ENCODE measurements around the gene KRTAP13-3.

The KRTAP13-3 gene, protein sequence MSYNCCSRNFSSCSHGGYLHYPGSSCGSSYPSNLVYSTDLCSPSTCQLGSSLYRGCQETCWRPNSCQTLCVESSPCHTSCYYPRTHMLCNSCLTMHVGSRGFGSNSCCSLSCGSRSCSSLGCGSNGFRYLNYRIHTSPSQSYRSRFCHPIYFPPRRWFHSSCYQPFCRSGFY

GRCh38 chr21:30425826-30426225 lies at the start of gene KRTAP13-3:
KRTAP13-3 (minus strand) TSS chr21:30425926; CDS start chr21:30425912, 14 bp downstream.
- DNase-seq (ENCODE audit: low read depth): no peak

- DNase-seq (ENCODE audit: low read depth): no peak
Measured at GRCh38 chr21:30468900-30469714, 43.4 kb upstream of the KRTAP13-3 start.

- DNase-seq (ENCODE audit: low read depth): no peak
Measured at GRCh38 chr21:30463713-30464112, 38.0 kb upstream of the KRTAP13-3 start.

DNA sequence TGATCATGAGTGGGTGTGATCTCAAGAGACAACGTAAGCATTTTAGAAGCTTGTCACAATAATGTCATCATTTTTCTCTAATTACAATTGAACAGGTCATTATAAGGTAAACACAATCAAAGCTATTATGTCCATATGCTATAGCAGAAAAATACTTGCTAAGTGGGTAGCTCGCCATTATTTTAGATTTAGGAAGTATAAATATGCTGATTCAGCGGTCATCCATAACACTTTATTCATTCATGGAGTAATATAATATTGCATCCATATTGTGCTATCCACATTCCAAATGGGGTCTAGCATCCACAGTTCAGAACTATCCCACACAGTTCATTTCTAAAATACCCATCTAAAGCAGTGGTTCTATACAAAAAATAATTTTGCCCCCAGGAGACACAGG lies 22.8 kb upstream of the KRTAP13-3 start:
- no peak for DNase-seq (ENCODE audit: low read depth)

DNA sequence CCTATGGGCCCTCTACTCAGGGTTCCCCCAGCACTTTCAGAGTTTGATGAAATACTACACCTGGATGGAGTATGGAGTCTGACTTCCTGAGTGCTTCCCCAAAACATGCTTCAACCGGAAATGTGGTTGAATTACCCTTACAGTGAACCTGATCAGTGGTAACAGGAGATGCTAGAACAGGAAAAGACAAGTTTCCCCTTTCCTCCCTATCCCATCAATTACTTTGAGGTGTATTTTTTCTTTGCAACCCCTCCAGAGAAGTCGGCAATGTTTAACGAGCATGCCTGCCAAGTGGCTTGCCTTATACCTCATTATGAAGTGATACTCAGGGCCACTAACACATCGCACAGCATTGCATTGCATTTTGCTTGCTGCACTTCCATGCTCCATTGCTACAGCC lies 21.3 kb upstream of the KRTAP13-3 start:
- no peak for DNase-seq (ENCODE audit: low read depth)

GRCh38 chr21:30444204-30444603 lies 18.5 kb upstream of the KRTAP13-3 start:
- no peak for DNase-seq (ENCODE audit: low read depth)

GRCh38 chr21:30443226-30443625 lies 17.5 kb upstream of the KRTAP13-3 start:
- no peak for DNase-seq (ENCODE audit: low read depth)

DNA sequence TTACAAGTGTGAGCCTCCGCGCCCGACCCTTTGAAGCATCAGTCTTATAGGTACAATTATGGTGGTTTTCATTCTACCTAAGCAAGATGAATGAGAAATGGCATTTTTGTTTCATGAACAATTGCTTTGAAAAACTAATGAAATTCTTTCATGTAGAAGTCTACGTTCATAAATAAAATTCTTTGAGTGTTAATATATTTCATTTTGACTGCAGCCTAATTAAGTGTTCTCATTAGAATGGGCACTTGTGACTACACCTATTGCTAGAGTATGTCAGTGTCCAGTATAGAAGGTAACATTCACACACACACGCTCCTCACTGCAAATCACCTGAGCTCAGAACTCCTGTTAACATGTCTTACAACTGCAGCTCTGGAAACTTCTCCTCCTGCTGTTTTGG lies 14.2 kb upstream of the KRTAP13-3 start, which contains the start of gene KRTAP15-1:
Gene KRTAP15-1, plus strand, starts transcription at position 301 of the 400 bp plus-strand sequence. Its CDS starts 53 bp downstream, at position 354.
- DNase-seq (ENCODE audit: low read depth): no peak

DNA sequence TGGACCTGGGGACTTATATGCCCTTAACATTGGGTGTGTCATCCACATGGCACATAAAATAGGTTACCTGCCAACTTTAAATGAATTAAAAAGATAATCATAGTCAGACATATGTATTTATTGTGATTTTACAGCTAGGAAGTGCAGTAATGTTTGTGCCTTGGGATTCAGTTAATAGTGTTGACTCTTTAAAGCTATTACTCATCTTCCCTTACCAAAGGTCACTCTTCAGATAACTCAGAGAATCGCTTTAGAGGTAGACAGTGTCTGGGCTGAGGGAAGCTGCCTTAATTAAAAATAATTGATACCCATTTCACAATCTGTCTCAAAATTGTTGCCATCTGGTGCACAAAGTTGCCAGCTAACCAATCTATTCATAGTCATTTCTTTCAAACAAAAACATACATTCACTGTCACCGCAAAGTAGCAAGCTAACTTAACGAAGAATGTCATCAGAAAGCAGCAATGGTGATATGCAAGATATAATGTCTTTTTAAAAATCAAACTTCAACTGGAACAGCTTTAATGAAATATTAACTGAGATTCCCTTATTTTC lies 11.4 kb upstream of the KRTAP13-3 start:
- no peak for DNase-seq (ENCODE audit: low read depth)

DNA sequence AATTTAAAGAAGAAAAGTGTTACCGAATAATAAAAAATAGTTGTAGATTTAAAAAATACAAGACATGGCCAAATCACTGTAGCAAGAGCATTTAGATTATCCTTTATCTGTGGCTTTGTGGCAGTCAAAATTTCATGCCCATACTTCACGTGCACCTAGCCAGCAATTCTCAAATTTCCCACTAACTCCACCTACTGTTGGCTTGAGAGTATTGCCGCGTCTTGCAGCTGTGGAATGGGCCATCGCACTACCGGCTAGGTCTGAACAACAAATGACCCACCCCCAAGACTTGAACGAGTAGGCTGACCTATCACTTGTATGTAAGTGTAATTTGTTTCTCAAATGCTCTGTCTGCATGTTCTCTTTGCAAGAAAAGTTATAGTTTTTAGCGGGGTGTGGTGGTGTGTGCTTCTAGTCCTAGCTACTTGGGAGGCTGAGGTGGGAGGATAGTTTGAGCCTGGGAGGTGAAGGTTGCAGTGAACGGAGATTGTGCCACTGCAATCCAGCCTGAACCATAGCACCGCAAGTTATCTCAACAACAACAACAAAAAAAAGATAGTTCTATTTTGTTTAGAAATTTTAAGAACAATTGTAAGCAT lies 8.4 kb upstream of the KRTAP13-3 start:
- no peak for DNase-seq (ENCODE audit: low read depth)

DNA sequence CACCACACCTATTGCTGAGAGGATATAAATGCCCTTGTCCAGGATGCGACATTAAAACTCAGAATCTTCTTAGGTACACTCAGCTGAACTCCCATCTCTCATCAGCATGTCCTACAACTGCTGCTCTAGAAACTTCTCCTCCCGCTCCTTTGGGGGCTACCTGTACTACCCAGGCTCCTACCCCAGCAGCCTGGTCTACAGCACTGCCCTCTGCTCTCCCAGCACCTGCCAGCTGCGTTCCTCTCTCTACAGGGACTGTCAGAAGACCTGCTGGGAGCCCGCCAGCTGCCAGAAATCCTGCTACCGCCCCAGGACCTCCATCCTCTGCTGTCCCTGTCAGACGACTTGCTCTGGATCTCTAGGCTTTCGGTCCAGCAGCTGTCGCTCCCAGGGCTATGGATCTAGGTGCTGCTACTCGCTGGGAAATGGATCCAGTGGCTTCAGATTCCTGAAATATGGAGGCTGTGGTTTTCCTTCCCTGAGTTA lies 4.5 kb upstream of the KRTAP13-3 start, which contains the start of gene KRTAP13-4:
Gene KRTAP13-4, plus strand, starts transcription at position 51 of the 486 bp plus-strand sequence. Its CDS starts 56 bp downstream, at position 107.
- DNase-seq (ENCODE audit: low read depth): no peak

DNA sequence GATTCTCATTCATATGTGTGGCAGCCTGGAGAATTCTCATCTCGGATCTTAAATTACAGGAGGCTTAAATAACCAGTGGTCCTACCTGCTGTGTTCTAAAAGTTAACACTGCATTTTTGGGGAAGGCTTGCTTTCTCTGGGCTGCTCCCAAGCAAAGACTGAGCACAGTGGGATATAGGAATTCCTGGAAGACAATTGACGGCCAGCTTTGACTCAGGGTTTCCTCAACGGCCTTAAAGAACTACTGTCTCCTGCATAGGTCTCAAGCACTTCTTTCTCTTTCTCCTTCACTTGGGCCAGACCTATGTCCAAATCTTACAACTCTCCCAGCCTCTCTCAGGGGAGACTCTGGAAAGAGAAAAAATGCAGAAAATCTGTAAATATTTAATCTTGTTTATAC lies 1.0 kb upstream of the KRTAP13-3 start:
- DNase-seq (ENCODE audit: low read depth): no peak

- no peak for DNase-seq (ENCODE audit: low read depth)
Measured at GRCh38 chr21:30415993-30416392, 9.7 kb downstream of the KRTAP13-3 start.

DNA sequence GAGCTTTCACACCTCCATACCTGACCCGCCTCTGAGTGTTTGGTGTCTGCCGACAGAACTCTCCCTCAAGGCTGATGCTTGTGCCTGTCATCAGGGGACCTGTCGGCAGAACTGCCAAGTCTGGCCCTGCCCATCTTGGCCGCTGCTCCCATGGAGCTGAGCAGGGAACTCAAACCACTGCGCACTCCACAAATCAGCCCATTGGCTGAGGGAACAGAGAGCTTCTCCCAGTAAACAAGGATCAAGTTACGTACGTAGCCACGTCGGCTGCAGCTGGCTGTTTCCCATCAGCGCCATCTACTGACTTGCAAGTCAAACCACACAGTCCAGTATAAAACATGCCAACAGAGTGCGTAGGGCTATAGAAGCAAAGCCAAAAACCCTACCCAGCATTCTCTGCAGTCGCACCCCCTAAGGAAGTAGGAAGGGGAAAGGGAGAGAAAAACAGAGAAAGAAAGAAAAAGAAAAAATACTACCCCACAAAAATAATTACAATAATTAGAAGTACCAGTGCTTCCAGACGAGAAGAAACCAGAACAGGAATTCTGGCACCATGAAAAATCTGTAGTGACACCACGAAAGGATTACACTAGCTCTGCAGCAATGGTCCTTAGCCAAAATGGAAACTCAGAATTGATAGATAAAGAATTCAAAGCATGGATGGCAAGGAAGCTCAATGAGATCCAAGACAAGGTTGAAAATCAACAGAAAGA lies 16.8 kb downstream of the KRTAP13-3 start:
- DNase-seq (ENCODE audit: low read depth): no peak

DNA sequence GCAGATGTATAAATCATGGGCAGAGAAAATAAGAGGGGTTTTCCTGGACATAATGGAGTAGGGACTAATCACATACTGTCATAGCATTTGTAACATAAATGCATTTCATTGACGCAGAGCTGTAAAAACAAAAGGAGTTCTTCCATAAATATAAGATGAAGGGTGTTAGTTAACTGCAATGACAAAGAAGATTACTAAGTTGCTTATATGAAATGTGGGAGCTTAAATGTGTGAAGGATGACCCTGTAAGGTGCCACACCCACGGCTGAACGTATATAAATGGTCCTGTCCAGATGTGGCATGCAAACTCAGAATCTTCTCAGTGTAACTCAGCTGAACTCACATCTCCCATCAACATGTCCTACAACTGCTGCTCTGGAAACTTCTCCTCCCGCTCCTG lies 30.0 kb downstream of the KRTAP13-3 start, which contains the start of gene KRTAP13-1:
Gene KRTAP13-1, plus strand, starts transcription at position 301 of the 400 bp plus-strand sequence. Its CDS starts 56 bp downstream, at position 357.
- DNase-seq (ENCODE audit: low read depth): no peak

DNA sequence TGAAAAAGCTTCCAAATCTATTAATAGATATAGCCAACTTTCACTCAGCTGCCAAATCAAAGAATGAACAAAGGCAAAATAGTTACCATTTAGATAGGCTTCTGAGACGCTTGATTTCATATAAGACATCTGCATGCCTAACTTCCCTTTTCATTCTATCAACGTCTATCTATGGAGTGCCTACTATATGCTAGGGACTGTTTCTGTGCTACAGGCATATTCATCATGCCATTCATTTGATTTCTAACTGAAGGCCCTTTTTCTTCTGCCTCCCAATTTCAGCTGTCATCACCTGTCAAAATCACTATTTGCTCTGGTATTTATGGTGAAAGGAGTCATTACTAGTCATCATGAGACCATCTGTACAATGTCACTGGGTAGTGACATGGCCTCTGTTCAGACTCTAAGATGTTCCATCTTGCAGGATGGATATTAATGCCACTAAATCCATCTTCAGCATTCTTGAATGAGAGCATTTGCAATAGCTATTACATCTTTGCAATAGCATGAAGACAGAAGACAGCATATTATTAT lies 34.2 kb downstream of the KRTAP13-3 start:
- DNase-seq (ENCODE audit: low read depth): no peak

DNA sequence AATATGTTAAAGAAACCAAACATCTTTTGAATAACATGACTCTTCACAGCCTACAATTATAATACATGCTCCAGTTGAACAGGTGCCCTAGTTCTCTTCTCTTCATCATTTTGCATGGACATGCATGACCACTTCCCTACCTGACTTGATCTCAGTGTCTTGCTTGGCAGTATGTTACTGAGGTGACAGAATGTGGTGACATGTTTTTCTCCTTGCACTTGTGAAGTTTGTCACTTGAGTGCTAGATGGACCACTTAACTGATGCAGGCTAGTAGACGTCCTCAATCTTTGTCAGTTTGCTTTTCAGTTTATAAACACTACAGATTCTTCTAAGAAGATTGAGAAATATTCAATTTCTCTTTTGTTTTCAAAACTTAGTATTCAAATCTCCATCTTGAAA lies 43.5 kb downstream of the KRTAP13-3 start:
- no peak for DNase-seq (ENCODE audit: low read depth)

Data from activated gamma-delta T cell treated with anti-CD3 and anti-CD28 coated beads, Interleukin-2, amount 50 U/mL, for 16 hours (primary cell).